Mesenchymal stem cell (in vitro differentiated cells and primary cell): ENCODE results near the gene OPCML.

Experiments used
- DNase-seq: peaks from one replicate; pipeline ENCODE4 v3.0.0-alpha.2; 2013
- H2AFZ ChIP-seq: one replicate; pipeline ENCODE4 v1.6.1; 2013; ENCODE audit warnings: low read depth, mild to moderate bottlenecking, control low read depth, inconsistent platforms, low read length, moderate library complexity
- H2AK5ac ChIP-seq: 2 replicates; pipeline ENCODE4 v1.6.1; 2013; ENCODE audit warnings: low read length, moderate library complexity, mild to moderate bottlenecking, inconsistent platforms; ENCODE audit not compliant: severe bottlenecking
- H2BK120ac ChIP-seq: one replicate; pipeline ENCODE4 v1.6.1; 2013; ENCODE audit warnings: low read depth, mild to moderate bottlenecking, inconsistent platforms, low read length, moderate library complexity
- H2BK12ac ChIP-seq, 2 experiments: one replicate each; pipeline ENCODE4 v1.6.1; 2013; ENCODE audit warnings: inconsistent platforms in 2 of 2, low read length in 2 of 2, mild to moderate bottlenecking in 2 of 2, moderate library complexity in 2 of 2, control low read depth in 1 of 2
- H2BK15ac ChIP-seq: one replicate; pipeline ENCODE4 v1.6.1; 2013; ENCODE audit warnings: mild to moderate bottlenecking, low read depth, inconsistent platforms; ENCODE audit not compliant: poor library complexity, severe bottlenecking
- H2BK5ac ChIP-seq: 2 replicates; pipeline ENCODE4 v1.6.1; 2013; ENCODE audit warnings: low read depth, mild to moderate bottlenecking, low read length, control low read depth, inconsistent platforms; ENCODE audit not compliant: poor library complexity, severe bottlenecking
- H3K14ac ChIP-seq, 2 experiments: one replicate each; pipeline ENCODE4 v1.6.1; 2013; ENCODE audit warnings: inconsistent platforms in 2 of 2, low read length in 2 of 2, control low read depth in 1 of 2, mild to moderate bottlenecking in 1 of 2, moderate library complexity in 1 of 2
- H3K18ac ChIP-seq, 2 experiments: one replicate each; pipeline ENCODE4 v1.6.1; 2013; ENCODE audit warnings: inconsistent platforms in 2 of 2, low read length in 2 of 2, control low read depth in 1 of 2, low read depth in 1 of 2, mild to moderate bottlenecking in 1 of 2
- H3K23ac ChIP-seq, 2 experiments: one replicate each; pipeline ENCODE4 v1.6.1; 2013; ENCODE audit warnings: inconsistent platforms in 2 of 2, low read length in 2 of 2, mild to moderate bottlenecking in 2 of 2, moderate library complexity in 2 of 2, control low read depth in 1 of 2
- H3K27ac ChIP-seq: 2 replicates; pipeline ENCODE4 v1.5.1; 2013; ENCODE audit warnings: mild to moderate bottlenecking, moderate library complexity, low read length, control low read depth, inconsistent platforms; ENCODE audit not compliant: poor library complexity, severe bottlenecking
- H3K27me3 ChIP-seq, 2 experiments: 2 replicates each; pipeline versions ENCODE4 v1.6.1 to v1.7.0; 2013; ENCODE audit warnings: low read length in 2 of 2, mild to moderate bottlenecking in 2 of 2, moderate library complexity in 2 of 2, control low read depth in 1 of 2, inconsistent platforms in 1 of 2; ENCODE audit not compliant: control insufficient read depth in 1 of 2, insufficient read depth in 1 of 2
- H3K36me3 ChIP-seq, 2 experiments: 2 replicates each; pipeline versions ENCODE4 v1.6.1 to v1.7.0; 2013; ENCODE audit warnings: low read length in 2 of 2, control low read depth in 1 of 2, inconsistent platforms in 1 of 2, low read depth in 1 of 2, mild to moderate bottlenecking in 1 of 2; ENCODE audit not compliant: insufficient read depth in 2 of 2, control insufficient read depth in 1 of 2
- H3K4ac ChIP-seq, 2 experiments: one replicate each; pipeline ENCODE4 v1.6.1; 2013; ENCODE audit warnings: inconsistent platforms in 2 of 2, low read length in 2 of 2, mild to moderate bottlenecking in 2 of 2, moderate library complexity in 2 of 2, control low read depth in 1 of 2, low read depth in 1 of 2
- H3K4me1 ChIP-seq: 2 replicates; pipeline ENCODE4 v1.6.1; 2013; ENCODE audit warnings: low read depth, low read length, control low read depth; ENCODE audit not compliant: control insufficient read depth, insufficient read depth
- H3K4me2 ChIP-seq: 2 replicates; pipeline ENCODE4 v1.6.1; 2013; ENCODE audit warnings: low read length, mild to moderate bottlenecking, inconsistent platforms; ENCODE audit not compliant: poor library complexity, severe bottlenecking
- H3K4me3 ChIP-seq, 2 experiments: 2 replicates each; pipeline versions ENCODE4 v1.5.1 to v1.7.0; 2013; ENCODE audit warnings: low read length in 2 of 2, mild to moderate bottlenecking in 2 of 2, control low read depth in 1 of 2, low read depth in 1 of 2; ENCODE audit not compliant: insufficient read depth in 1 of 2
- H3K79me1 ChIP-seq: replicated peaks from 2 replicates; pipeline ENCODE4 v1.6.1; 2013; ENCODE audit warnings: mild to moderate bottlenecking, control low read depth, low read length, inconsistent platforms; ENCODE audit not compliant: poor library complexity, severe bottlenecking
- H3K9ac ChIP-seq: 2 replicates; pipeline ENCODE4 v1.7.0; 2013; ENCODE audit warnings: mild to moderate bottlenecking, low read length, moderate library complexity
- H3K9me3 ChIP-seq: 2 replicates; pipeline ENCODE4 v1.7.0; 2013; ENCODE audit warnings: mild to moderate bottlenecking, low read length; ENCODE audit not compliant: control insufficient read depth
- H4K8ac ChIP-seq: one replicate; pipeline ENCODE4 v1.6.1; 2013; ENCODE audit warnings: inconsistent platforms, mild to moderate bottlenecking, low read length, moderate library complexity
- H4K91ac ChIP-seq: one replicate; pipeline ENCODE4 v1.6.1; 2013; ENCODE audit warnings: mild to moderate bottlenecking, low read length, inconsistent platforms
- WGBS: methylation state at CpG from one replicate; pipeline ENCODE4 v1.1.7; 2013; ENCODE audit warnings: mixed read lengths; 5-methylcytosine and 5-hydroxymethylcytosine counted together

OPCML gene

GRCh38 chr11:132643239-132643638 is 889.1 kb downstream of the OPCML start:
- Histone ChIP-seq H3K14ac (no peak overlapping the region), H4K91ac (no peak overlapping the region), H3K4me2 (no peak overlapping the region), H2BK15ac (no peak overlapping the region), H3K27ac (no peak overlapping the region), H3K23ac (no peak overlapping the region), H2AK5ac (no peak overlapping the region), H3K18ac (no peak overlapping the region), H3K4me3 (no peak overlapping the region), H3K9me3 (no peaks in the 10 kb centered on the region), H3K36me3 (no peaks in the 10 kb centered on the region), H3K27me3 (peaks cover 0 to 9% of the 10 kb centered on the region in 2 experiments), H4K8ac (no peak overlapping the region), H3K79me1 (no peaks in the 10 kb centered on the region), H2BK5ac (no peak overlapping the region), H3K9ac (no peak overlapping the region), H2BK120ac (no peak overlapping the region), H3K4ac (no peak overlapping the region), H2BK12ac (no peak overlapping the region), H2AFZ (no peak overlapping the region), H3K4me1 (no peaks in the 10 kb centered on the region)
- WGBS = 62% methylated on average over 9 of the region's 9 CpGs
- no peak for DNase-seq

DNA sequence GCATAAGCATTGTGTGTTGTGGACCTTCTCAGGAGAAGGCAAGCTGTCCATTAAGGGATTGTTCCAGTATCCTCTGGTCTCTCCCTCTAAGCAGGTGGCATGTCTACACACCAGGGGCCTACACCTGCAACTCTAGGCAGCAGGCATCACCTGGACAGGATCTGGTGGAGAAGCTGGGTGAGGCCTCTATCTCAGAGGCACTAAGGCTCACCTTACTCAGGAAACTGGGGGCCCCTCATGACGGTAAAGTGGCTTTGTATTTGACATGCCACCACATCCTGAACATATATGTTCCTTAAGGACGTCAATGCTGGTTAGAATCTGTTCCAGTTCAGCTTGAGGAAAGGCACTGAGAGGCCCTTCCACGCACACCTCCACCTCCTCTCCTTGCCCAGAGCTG is 891.3 kb downstream of the OPCML start:
- Histone ChIP-seq H3K18ac (no peak overlapping the region), H3K4me1 (no peaks in the 10 kb centered on the region), H3K9me3 (no peaks in the 10 kb centered on the region), H3K79me1 (no peaks in the 10 kb centered on the region), H2AK5ac (no peak overlapping the region), H3K4me2 (no peak overlapping the region), H2BK5ac (no peak overlapping the region), H2AFZ (peak overlapping the region; percentile 31), H4K8ac (no peak overlapping the region), H3K27me3 (peaks cover 0 to 6% of the 10 kb centered on the region in 2 experiments), H4K91ac (no peak overlapping the region), H3K9ac (no peak overlapping the region), H3K4me3 (no peak overlapping the region), H3K36me3 (no peaks in the 10 kb centered on the region), H3K23ac (no peak overlapping the region), H2BK12ac (no peak overlapping the region), H2BK15ac (no peak overlapping the region), H2BK120ac (no peak overlapping the region), H3K27ac (no peak overlapping the region), H3K14ac (peak overlapping the region in 1 of 2 experiments; percentile 77), H3K4ac (no peak overlapping the region)
- no peak for DNase-seq
- WGBS = 83% methylated on average over 3 of the region's 3 CpGs

DNA sequence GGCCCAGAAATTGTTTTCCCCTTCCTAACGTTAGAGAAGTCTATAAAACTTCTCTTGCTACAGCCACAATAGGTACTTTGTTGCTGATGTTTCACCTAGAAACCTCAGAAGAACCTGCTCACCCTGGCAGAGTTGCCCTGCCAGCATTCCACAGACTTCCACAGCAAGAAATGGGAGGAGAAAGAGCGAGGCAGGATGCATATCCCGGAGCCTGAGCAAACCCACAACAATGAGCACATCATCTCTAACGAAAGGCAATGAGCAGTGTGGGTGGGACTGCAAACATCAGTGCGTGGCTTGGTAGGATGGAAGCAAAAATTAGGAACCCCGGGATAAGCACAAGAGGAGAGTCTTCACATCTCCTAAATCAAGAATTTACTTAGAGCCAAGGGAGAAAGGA is 892.3 kb downstream of the OPCML start:
- Histone ChIP-seq H3K9ac (no peak overlapping the region), H3K4me3 (no peak overlapping the region), H3K14ac (no peak overlapping the region), H3K18ac (no peak overlapping the region), H2BK5ac (no peak overlapping the region), H3K4ac (no peak overlapping the region), H3K4me1 (no peaks in the 10 kb centered on the region), H2BK120ac (no peak overlapping the region), H3K23ac (no peak overlapping the region), H2BK15ac (no peak overlapping the region), H3K9me3 (no peaks in the 10 kb centered on the region), H4K8ac (no peak overlapping the region), H3K79me1 (no peaks in the 10 kb centered on the region), H2BK12ac (no peak overlapping the region), H3K27me3 (peaks cover 0 to 6% of the 10 kb centered on the region in 2 experiments), H4K91ac (no peak overlapping the region), H3K27ac (no peak overlapping the region), H2AFZ (no peak overlapping the region), H2AK5ac (no peak overlapping the region), H3K36me3 (no peaks in the 10 kb centered on the region), H3K4me2 (no peak overlapping the region)
- WGBS = 86% methylated on average over 4 of the region's 6 CpGs
- DNase-seq = no peak

DNA sequence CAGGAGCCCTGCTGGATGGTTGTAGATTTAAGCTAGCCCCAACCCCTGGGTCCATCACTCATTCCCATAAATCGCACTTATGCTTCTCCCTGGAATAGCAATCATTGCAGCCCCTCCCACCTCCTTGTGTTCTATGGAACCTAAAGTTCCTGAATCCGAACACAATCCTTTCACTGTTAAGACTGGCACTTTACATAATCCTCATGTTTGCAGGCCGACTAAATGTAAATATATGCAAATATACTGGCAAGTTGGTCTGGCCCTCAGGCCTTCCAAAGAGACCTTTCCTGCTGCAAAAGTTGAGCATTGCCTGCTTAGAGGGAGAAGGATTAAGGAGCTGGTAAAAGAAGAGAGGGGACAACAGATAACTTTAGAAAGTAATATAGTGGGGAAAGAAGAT is 892.9 kb downstream of the OPCML start:
- H3K27ac ChIP-seq = no peak overlapping the region
- H2BK12ac ChIP-seq = no peak overlapping the region
- H3K23ac ChIP-seq = no peak overlapping the region
- H3K9ac ChIP-seq = no peak overlapping the region
- H3K18ac ChIP-seq = no peak overlapping the region
- H4K91ac ChIP-seq = no peak overlapping the region
- H2BK15ac ChIP-seq = no peak overlapping the region
- H4K8ac ChIP-seq = no peak overlapping the region
- H3K9me3 ChIP-seq = no peaks in the 10 kb centered on the region
- H3K4me1 ChIP-seq = no peaks in the 10 kb centered on the region
- no peaks in the 10 kb centered on the region for H3K79me1 ChIP-seq
- no peak for DNase-seq
- no peaks in the 10 kb centered on the region for H3K36me3 ChIP-seq
- H3K27me3 ChIP-seq = peaks cover 0 to 6% of the 10 kb centered on the region in 2 experiments
- no peak overlapping the region for H2AFZ ChIP-seq
- 89% methylated on average over 2 of the region's 3 CpGs for WGBS
- H2BK5ac ChIP-seq = no peak overlapping the region
- no peak overlapping the region for H3K4ac ChIP-seq
- H3K4me3 ChIP-seq = no peak overlapping the region
- no peak overlapping the region for H2AK5ac ChIP-seq
- H3K4me2 ChIP-seq = no peak overlapping the region
- H2BK120ac ChIP-seq = no peak overlapping the region
- peak overlapping the region in 1 of 2 experiments; percentile 7 for H3K14ac ChIP-seq
